Chondrocyte (in vitro differentiated cells): Measurements from ENCODE around the gene CREG2. TPM values are rescaled to one million over a fixed set of nuclear protein-coding genes. Genes with fewer than 3 reads are reported as not detected.

ENCODE experiments used
- DNase-seq: peaks from one replicate; pipeline ENCODE4 v3.0.0; 2021; ENCODE audit warnings: mixed read lengths, low spot score
- H3K27ac Mint-ChIP-seq: one replicate; pipeline ENCODE4 v1.8.0; 2021; ENCODE audit warnings: mild to moderate bottlenecking, moderate library complexity, mixed read lengths; ENCODE audit not compliant: unreplicated experiment
- H3K27me3 Mint-ChIP-seq: 2 replicates; pipeline ENCODE4 v1.8.0; 2021; ENCODE audit warnings: low read depth, mixed read lengths
- H3K36me3 Mint-ChIP-seq: 2 replicates; pipeline ENCODE4 v1.8.0; 2021; ENCODE audit warnings: low read depth, mixed read lengths
- H3K4me1 Mint-ChIP-seq: 2 replicates; pipeline ENCODE4 v1.8.0; 2021; ENCODE audit warnings: low read depth, mild to moderate bottlenecking, mixed read lengths
- H3K4me3 Mint-ChIP-seq: one replicate; pipeline ENCODE4 v1.8.0; 2021; ENCODE audit warnings: mild to moderate bottlenecking, moderate library complexity, mixed read lengths; ENCODE audit not compliant: unreplicated experiment
- H3K9me3 Mint-ChIP-seq: 2 replicates; pipeline ENCODE4 v1.8.0; 2021; ENCODE audit warnings: low read depth, mixed read lengths
- CTCF ChIP-seq: fragments of 200-600 bp; sonication (generic); IDR thresholded peaks from 2 replicates; pipeline ENCODE4 v1.5.0; 2021; ENCODE audit warnings: antibody characterized with exemption, mild to moderate bottlenecking, moderate library complexity
- total RNA-seq: library from RNA; stranded (reverse); gene quantifications from 3 replicates; pipeline ENCODE4 v1.2.1, GENCODE V29; 2021

The CREG2 gene
- total RNA-seq, 1 donor from 2014 or later, result not detected

DNA sequence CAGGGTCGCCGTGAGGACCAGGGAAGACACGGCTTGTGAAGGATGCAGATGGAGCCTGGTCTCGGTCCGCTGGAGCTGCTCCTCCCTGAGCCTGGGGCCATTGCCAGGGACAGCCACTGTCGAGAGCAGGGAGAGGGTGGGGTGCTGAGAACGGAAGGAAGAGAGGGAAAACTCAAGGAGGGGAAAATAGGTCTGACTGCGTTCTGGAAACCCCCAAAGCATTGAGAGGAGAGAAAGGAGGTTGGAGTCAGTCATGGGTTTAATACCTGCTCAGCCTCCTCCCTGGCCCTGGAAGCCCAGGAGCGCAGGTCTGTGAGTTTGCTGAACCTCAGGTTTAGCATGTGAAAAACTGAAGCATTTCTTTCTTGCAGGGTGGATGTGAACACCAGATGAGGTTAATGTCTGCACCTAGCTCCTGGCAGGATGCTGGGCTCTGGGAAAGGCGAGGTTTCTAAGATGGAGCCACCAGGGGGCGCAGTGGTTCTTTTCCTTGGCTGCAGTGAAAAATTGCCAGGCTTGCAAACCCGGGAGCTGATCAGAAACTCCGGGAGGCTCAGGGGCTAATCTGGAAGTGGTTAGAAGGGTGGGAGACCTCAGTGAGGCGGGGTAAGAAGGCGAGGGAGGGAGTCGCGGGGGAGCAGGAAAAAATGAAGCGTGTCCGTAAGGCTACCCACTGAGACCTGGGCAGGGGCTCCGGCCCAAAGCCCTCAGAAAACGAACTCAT is 45.2 kb downstream of the CREG2 start:
- H3K4me3 Mint-ChIP-seq, result peak overlapping the region; percentile 62

DNA sequence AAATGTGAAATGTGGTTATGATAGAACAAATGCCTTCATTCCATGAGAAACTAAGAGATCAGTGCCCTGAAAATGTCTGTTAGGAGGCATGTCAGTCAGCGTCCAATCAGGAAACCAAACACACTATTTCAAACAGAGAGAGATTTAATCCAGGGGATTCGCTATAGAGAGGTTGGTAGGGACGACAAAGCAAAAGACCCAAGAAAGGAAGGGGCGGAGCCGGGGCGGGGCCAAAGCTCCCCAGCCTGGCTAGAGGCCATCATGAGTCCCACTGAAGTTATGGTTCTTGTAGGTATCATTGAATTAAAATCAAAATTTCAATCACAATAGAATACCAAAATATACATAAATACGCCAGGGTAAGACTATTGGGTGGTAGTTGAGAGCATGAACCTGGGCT is 45.9 kb downstream of the CREG2 start:
- Mint-ChIP-seq H3K36me3 (no peaks in the 10 kb centered on the region), H3K9me3 (no peaks in the 10 kb centered on the region), H3K27me3 (peaks cover 3% of the 10 kb centered on the region), H3K4me3 (no peak overlapping the region), H3K4me1 (peaks cover 10% of the 10 kb centered on the region), H3K27ac (no peak overlapping the region)
- TF ChIP-seq CTCF, result no peak
- no peak for DNase-seq

More for the DNA sequence above, 45.2 kb downstream of the CREG2 start:
- Mint-ChIP-seq H3K36me3 (no peaks in the 10 kb centered on the region), H3K9me3 (no peaks in the 10 kb centered on the region), H3K27ac (no peak overlapping the region), H3K27me3 (peaks cover 3% of the 10 kb centered on the region), H3K4me1 (peaks cover 10% of the 10 kb centered on the region)
- no peak for DNase-seq
- TF ChIP-seq CTCF, result peak; percentile 90

- Mint-ChIP-seq H3K4me1 (peaks cover 10% of the 10 kb centered on the region), H3K27ac (no peak overlapping the region), H3K4me3 (no peak overlapping the region), H3K9me3 (no peaks in the 10 kb centered on the region), H3K27me3 (peaks cover 3% of the 10 kb centered on the region), H3K36me3 (no peaks in the 10 kb centered on the region)
- no peak for DNase-seq
- TF ChIP-seq CTCF, result no peak
Measured at GRCh38 chr2:101340141-101340551, 47.2 kb downstream of the CREG2 start.

GRCh38 chr2:101339266-101339880 is 47.9 kb downstream of the CREG2 start:
- no peaks in the 10 kb centered on the region for H3K9me3 Mint-ChIP-seq
- H3K27me3 Mint-ChIP-seq, result peaks cover 3% of the 10 kb centered on the region
- H3K36me3 Mint-ChIP-seq, result no peaks in the 10 kb centered on the region
- DNase-seq, result no peak
- peaks cover 10% of the 10 kb centered on the region for H3K4me1 Mint-ChIP-seq
- H3K4me3 Mint-ChIP-seq, result no peak overlapping the region
- H3K27ac Mint-ChIP-seq, result no peak overlapping the region
- TF ChIP-seq CTCF, result no peak

DNA sequence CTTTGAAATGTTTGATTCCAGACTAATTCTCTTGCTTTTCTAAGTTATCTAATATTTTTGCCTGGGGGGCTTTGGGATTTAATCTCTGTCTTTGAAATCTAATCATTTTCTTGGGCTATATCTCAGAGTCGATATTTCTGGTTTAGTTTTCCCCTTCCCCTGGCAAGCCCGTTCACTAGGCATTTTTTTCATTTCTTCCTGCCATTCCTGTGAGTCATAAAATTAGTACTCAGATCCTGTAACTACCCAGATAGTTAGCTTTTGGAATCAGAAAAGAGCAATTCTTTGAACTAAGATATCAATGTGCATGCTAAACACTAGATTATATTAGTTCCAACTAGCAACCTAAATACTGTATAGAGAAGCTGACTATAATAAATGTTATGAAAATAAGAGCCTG is 49.4 kb downstream of the CREG2 start:
- DNase-seq, result no peak
- Mint-ChIP-seq H3K36me3 (no peaks in the 10 kb centered on the region), H3K27ac (no peak overlapping the region), H3K9me3 (no peaks in the 10 kb centered on the region), H3K4me1 (peaks cover 10% of the 10 kb centered on the region), H3K4me3 (no peak overlapping the region), H3K27me3 (peaks cover 3% of the 10 kb centered on the region)
- no peak for TF ChIP-seq CTCF
